Measurements from ENCODE around the gene SELE.

- TF ChIP-seq POLR2A (IDR thresholded peaks at IDR 0.05; ENCODE audit: low read depth, low read length): no peak
- TF ChIP-seq TAF1 (IDR thresholded peaks at IDR 0.05; ENCODE audit: low read depth, low read length): no peak
- no peak for TF ChIP-seq SPI1 (IDR thresholded peaks at IDR 0.05; ENCODE audit: low read depth, low read length)
- no peak for TF ChIP-seq POLR2AphosphoS5 (IDR thresholded peaks at IDR 0.05; ENCODE audit: low read depth, low read length)
- TF ChIP-seq PAX5 (IDR thresholded peaks at IDR 0.05; ENCODE audit: insufficient read depth, low read length, severe bottlenecking): no peak
These were observed 10.1 kb downstream of the SELE start for GRCh38 chr1:169723763-169724162.
